Measurements from ENCODE around the gene CFAP61.

The CFAP61 gene

DNA sequence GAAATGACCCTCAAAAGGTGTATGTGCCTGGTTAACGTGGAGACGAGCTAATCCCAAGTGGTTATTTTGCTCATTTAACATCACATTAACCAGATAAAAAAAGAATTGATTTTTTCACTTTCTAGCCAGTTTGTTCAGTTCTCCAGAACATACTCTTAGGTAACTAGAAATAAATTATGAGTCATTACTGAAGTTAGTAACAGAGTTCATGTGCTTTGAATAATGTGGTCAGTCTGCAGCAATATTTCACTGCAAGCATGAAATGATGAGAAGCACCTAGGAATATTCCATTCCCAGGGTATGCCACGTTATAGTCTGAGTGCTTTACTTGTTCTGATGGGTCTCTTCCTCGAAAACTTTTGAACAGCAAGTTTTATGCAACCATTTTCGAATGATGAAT, 177.3 kb downstream of the CFAP61 start:
- no peak overlapping the region for H3K4me2 ChIP-seq (ENCODE audit: low read depth, low read length, poor library complexity, severe bottlenecking)
- H4K20me1 ChIP-seq (ENCODE audit: low read depth, low read length): no peaks in the 10 kb centered on the region
- no peaks in the 10 kb centered on the region for H3K79me2 ChIP-seq (ENCODE audit: insufficient read depth, low read length)
- no peak overlapping the region for H2AFZ ChIP-seq (ENCODE audit: low read depth, low read length, severe bottlenecking)
- no peaks in the 10 kb centered on the region for H3F3A ChIP-seq (ENCODE audit: insufficient read depth)
- TF ChIP-seq EZH2phosphoT487 (conservative IDR thresholded peaks at IDR 0.05; ENCODE audit: low read length): no peak
- no peaks in the 10 kb centered on the region for H3K9me2 ChIP-seq (replicated peaks; ENCODE audit: insufficient read depth, low read length)
- no peak overlapping the region for H3K27ac ChIP-seq (ENCODE audit: low read depth, low read length)
- H3K9ac ChIP-seq (ENCODE audit: low read length): no peak overlapping the region
- no peaks in the 10 kb centered on the region for H3K27me3 ChIP-seq (ENCODE audit: low read length)
- H3K9me3 ChIP-seq (ENCODE audit: insufficient read depth, low read length): no peaks in the 10 kb centered on the region
- H3K36me3 ChIP-seq (ENCODE audit: low read length): no peaks in the 10 kb centered on the region
- H3K4me3 ChIP-seq (ENCODE audit: insufficient read depth, low read length, poor library complexity, severe bottlenecking): no peak overlapping the region

DNA sequence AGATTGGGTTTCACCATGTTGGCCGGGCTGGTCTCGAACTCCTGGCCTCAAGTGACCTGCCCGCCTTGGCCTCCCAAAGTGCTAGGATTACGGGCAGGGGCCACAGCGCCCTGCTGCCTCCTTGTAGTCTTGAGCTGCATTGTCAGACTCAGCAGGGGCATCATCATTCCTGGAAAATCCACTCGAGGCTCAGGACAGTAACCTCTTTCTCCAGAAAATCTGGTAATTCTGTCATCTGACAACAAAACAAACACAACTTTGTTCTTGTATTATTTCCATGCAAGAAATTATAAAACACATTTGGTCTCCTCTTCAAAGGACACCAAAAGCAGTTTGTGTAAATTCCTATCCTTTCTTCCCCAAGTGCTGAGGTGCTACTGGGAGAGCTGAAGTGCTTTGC, 178.4 kb downstream of the CFAP61 start:
- H3K4me2 ChIP-seq (ENCODE audit: low read depth, low read length, poor library complexity, severe bottlenecking): no peak overlapping the region
- H3K27ac ChIP-seq (ENCODE audit: low read depth, low read length): no peak overlapping the region
- H4K20me1 ChIP-seq (ENCODE audit: low read depth, low read length): no peaks in the 10 kb centered on the region
- H3K27me3 ChIP-seq (ENCODE audit: low read length): no peaks in the 10 kb centered on the region
- H3K79me2 ChIP-seq (ENCODE audit: insufficient read depth, low read length): no peaks in the 10 kb centered on the region
- no peak overlapping the region for H3K4me3 ChIP-seq (ENCODE audit: insufficient read depth, low read length, poor library complexity, severe bottlenecking)
- H2AFZ ChIP-seq (ENCODE audit: low read depth, low read length, severe bottlenecking): no peak overlapping the region
- H3K36me3 ChIP-seq (ENCODE audit: low read length): no peaks in the 10 kb centered on the region
- H3K9me3 ChIP-seq (ENCODE audit: insufficient read depth, low read length): no peaks in the 10 kb centered on the region
- no peak overlapping the region for H3K9ac ChIP-seq (ENCODE audit: low read length)
- H3K9me2 ChIP-seq (replicated peaks; ENCODE audit: insufficient read depth, low read length): no peaks in the 10 kb centered on the region
- no peak for TF ChIP-seq EZH2phosphoT487 (conservative IDR thresholded peaks at IDR 0.05; ENCODE audit: low read length)
- TF ChIP-seq, protein P1, sequence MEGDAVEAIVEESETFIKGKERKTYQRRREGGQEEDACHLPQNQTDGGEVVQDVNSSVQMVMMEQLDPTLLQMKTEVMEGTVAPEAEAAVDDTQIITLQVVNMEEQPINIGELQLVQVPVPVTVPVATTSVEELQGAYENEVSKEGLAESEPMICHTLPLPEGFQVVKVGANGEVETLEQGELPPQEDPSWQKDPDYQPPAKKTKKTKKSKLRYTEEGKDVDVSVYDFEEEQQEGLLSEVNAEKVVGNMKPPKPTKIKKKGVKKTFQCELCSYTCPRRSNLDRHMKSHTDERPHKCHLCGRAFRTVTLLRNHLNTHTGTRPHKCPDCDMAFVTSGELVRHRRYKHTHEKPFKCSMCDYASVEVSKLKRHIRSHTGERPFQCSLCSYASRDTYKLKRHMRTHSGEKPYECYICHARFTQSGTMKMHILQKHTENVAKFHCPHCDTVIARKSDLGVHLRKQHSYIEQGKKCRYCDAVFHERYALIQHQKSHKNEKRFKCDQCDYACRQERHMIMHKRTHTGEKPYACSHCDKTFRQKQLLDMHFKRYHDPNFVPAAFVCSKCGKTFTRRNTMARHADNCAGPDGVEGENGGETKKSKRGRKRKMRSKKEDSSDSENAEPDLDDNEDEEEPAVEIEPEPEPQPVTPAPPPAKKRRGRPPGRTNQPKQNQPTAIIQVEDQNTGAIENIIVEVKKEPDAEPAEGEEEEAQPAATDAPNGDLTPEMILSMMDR (IDR thresholded peaks at IDR 0.05; ENCODE audit: insufficient read depth, low read length, poor library complexity, severe bottlenecking): no peak
- no peaks in the 10 kb centered on the region for H3F3A ChIP-seq (ENCODE audit: insufficient read depth)

DNA sequence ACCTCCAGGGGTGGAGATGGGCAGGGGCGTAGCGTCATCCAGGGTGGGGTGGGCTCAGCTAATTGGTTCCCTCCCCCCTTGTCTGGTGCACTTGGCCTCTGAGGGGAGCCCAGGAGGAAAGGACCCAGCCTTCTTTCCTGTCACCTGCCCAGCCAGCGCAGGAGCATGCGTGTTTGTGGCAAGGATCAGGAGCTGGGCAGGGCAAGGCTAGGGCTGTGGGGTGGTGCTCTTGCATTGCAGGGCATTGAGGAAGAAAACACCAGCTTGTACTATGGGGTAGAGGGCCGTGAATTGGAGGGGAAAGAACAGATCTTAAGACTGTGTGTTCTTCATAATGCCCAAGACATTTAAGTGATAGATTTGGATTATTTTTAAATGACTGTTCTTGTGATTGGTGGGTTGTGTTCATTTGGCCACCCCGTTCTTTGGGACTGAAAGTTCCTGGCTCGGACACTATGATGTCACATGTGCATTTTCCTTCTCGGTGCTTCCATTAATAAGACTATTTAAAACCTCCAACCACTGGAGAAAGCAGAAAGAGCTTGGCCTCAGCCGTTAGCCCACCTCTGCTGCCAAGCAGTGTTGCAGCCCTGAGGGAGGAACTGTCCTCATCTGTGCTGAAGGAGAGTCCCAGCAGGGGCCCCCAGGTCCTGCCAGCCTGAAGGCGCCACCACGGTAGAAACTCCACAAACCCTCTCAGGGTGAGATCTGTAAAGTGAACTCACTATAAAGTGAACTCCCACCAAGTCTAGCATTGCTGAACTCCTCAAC, 179.4 kb downstream of the CFAP61 start:
- Histone ChIP-seq H3K9ac (ENCODE audit: low read length) (no peak overlapping the region), H3K27me3 (ENCODE audit: low read length) (no peaks in the 10 kb centered on the region), H3K36me3 (ENCODE audit: low read length) (no peaks in the 10 kb centered on the region), H4K20me1 (ENCODE audit: low read depth, low read length) (no peaks in the 10 kb centered on the region), H3K9me3 (ENCODE audit: insufficient read depth, low read length) (no peaks in the 10 kb centered on the region), H3K4me3 (ENCODE audit: insufficient read depth, low read length, poor library complexity, severe bottlenecking) (no peak overlapping the region), H3K27ac (ENCODE audit: low read depth, low read length) (no peak overlapping the region), H3K79me2 (ENCODE audit: insufficient read depth, low read length) (no peaks in the 10 kb centered on the region), H3K4me2 (ENCODE audit: low read depth, low read length, poor library complexity, severe bottlenecking) (no peak overlapping the region), H3K9me2 (replicated peaks; ENCODE audit: insufficient read depth, low read length) (no peaks in the 10 kb centered on the region), H2AFZ (ENCODE audit: low read depth, low read length, severe bottlenecking) (no peak overlapping the region), H3F3A (ENCODE audit: insufficient read depth) (no peaks in the 10 kb centered on the region)
- no peak for TF ChIP-seq EZH2phosphoT487 (conservative IDR thresholded peaks at IDR 0.05; ENCODE audit: low read length)
- TF ChIP-seq, protein P1 (IDR thresholded peaks at IDR 0.05; ENCODE audit: insufficient read depth, low read length, poor library complexity, severe bottlenecking): no peak

DNA sequence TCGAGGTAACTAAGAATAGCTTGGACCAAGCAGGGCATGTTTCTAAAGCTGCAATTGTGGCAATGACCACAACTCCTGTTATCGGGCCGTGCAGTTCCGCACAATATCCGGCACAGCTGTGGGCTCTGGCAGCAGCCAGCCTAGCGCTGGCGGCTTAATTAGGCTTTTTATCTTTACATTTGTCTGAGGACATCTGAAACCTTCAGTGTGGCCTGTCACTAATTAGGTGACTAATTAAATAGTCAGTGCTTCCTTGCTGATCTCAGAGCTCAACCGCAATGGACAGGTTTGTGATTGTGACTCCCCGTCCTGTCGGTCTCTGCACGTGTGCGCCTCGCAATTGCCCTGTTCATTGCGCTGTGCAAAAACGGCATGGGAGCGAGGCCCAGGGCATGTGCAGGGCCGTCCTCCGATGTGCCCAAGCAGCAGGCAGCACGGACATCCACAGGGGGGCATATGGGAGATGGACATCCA, 180.7 kb downstream of the CFAP61 start:
- no peak overlapping the region for H2AFZ ChIP-seq (ENCODE audit: low read depth, low read length, severe bottlenecking)
- no peak overlapping the region for H3K27ac ChIP-seq (ENCODE audit: low read depth, low read length)
- TF ChIP-seq, protein P1 (IDR thresholded peaks at IDR 0.05; ENCODE audit: insufficient read depth, low read length, poor library complexity, severe bottlenecking): no peak
- TF ChIP-seq EZH2phosphoT487 (conservative IDR thresholded peaks at IDR 0.05; ENCODE audit: low read length): no peak
- H3K9ac ChIP-seq (ENCODE audit: low read length): no peak overlapping the region
- H3F3A ChIP-seq (ENCODE audit: insufficient read depth): no peaks in the 10 kb centered on the region
- H3K4me2 ChIP-seq (ENCODE audit: low read depth, low read length, poor library complexity, severe bottlenecking): no peak overlapping the region
- no peaks in the 10 kb centered on the region for H3K36me3 ChIP-seq (ENCODE audit: low read length)
- H4K20me1 ChIP-seq (ENCODE audit: low read depth, low read length): no peaks in the 10 kb centered on the region
- no peaks in the 10 kb centered on the region for H3K9me2 ChIP-seq (replicated peaks; ENCODE audit: insufficient read depth, low read length)
- H3K27me3 ChIP-seq (ENCODE audit: low read length): no peaks in the 10 kb centered on the region
- no peaks in the 10 kb centered on the region for H3K9me3 ChIP-seq (ENCODE audit: insufficient read depth, low read length)
- H3K4me3 ChIP-seq (ENCODE audit: insufficient read depth, low read length, poor library complexity, severe bottlenecking): no peak overlapping the region
- no peaks in the 10 kb centered on the region for H3K79me2 ChIP-seq (ENCODE audit: insufficient read depth, low read length)
